ENCODE data around the gene EMC9. TPM values are rescaled to one million over a fixed set of nuclear protein-coding genes. Genes with fewer than 3 reads are reported as not detected.
A peak's percentile ranks its signal among the peaks of the same experiment; 100 is the strongest.
"Not testable (repeated sequence)": the region's sequence is repeated elsewhere in the genome, so short reads cannot be mapped to it uniquely, and the experiment has no call there.

Gene EMC9
- polyA plus RNA-seq, 2 of the 4 experiments (the other 2 are of a cell fraction), result 21.5 to 48.5 TPM

GRCh38 chr14:24108336-24108874 lies 33.0 kb downstream of the EMC9 start:
- Histone ChIP-seq H3K9me3 (no peaks in the 10 kb centered on the region), H3K4me1 (peaks cover 9% of the 10 kb centered on the region; the same call in 1 of the 3 replicates), H3K4me2 (peak overlapping the region; percentile 2; the same call in 1 of the 3 replicates), H3K4me3 (no peak overlapping the region), H3K27ac (no peak overlapping the region)
- no peak for TF ChIP-seq SREBF2 (IDR thresholded peaks at IDR 0.05)
- no peak for TF ChIP-seq E2F6 (IDR thresholded peaks at IDR 0.05; ENCODE audit: borderline replicate concordance, low read depth)
- no peak for TF ChIP-seq POLR2AphosphoS2 (conservative IDR thresholded peaks at IDR 0.05; ENCODE audit: low read length)
- TF ChIP-seq HOXA7 (CRISPR knock-in tag; IDR thresholded peaks at IDR 0.05), result no peak
- no peak for TF ChIP-seq HDAC2 (IDR thresholded peaks at IDR 0.05)
- CTCF ChIA-PET, result interaction anchor here (0.6 to 13.3 kb wide), 40 partner anchors 10 to 381 kb away, joined by 3 to 244 read pairs (median 5); partner anchors contain the start of genes CIDEB, EMC9, IRF9 and PCK2
- WGBS (ENCODE audit: missing lambda C conversion rate), result 17% methylated on average over 5 of the region's 5 CpGs
- peak in 1 of 2 experiments; percentile 56; a peak in 4 of 6 replicates for ATAC-seq
- FAIRE-seq, result no peak
- POLR2A ChIA-PET, result interaction anchor here (0.6 to 6.1 kb wide), 7 partner anchors 8 to 50 kb away, joined by 3 to 38 read pairs (median 7); partner anchors contain the start of genes EMC9, PCK2 and PSME1
- no peak for DNase-seq (ENCODE audit: low read depth in 1 of 2, low spot score in 1 of 2)

- WGBS (ENCODE audit: missing lambda C conversion rate), result 77% methylated on average over 4 of the region's 4 CpGs
- TF ChIP-seq MAZ (IDR thresholded peaks at IDR 0.05; ENCODE audit: borderline replicate concordance, low read depth, low read length) (no peak), EHMT2 (IDR thresholded peaks at IDR 0.05; ENCODE audit: low read depth) (no peak), ELK1 (IDR thresholded peaks at IDR 0.05; ENCODE audit: low read depth, low read length) (no peak), MAFK (IDR thresholded peaks at IDR 0.05; ENCODE audit: partially characterized antibody) (peak; percentile 92), FOSL2 (IDR thresholded peaks at IDR 0.05) (no peak), FOSL2 (CRISPR knock-in tag; IDR thresholded peaks at IDR 0.05) (no peak)
- ATAC-seq, result no peak
- Histone ChIP-seq H3K4me3 (no peak overlapping the region), H3K4me2 (no peak overlapping the region), H3K4me1 (peaks cover 6% of the 10 kb centered on the region; the same call in 1 of the 3 replicates), H3K9me3 (no peaks in the 10 kb centered on the region), H3K27ac (no peak overlapping the region)
- DNase-seq (ENCODE audit: low read depth in 1 of 2, low spot score in 1 of 2), result no peak
- FAIRE-seq, result no peak
- ChIA-PET CTCF (interaction anchor here (1.5 to 13.3 kb wide), 8 partner anchors 11 to 92 kb away, joined by 3 to 244 read pairs (median 24); partner anchors contain the start of genes IRF9, PCK2, PSME2 and RNF31), POLR2A (interaction anchor here (1.1 to 6.1 kb wide), 3 partner anchors 8 to 29 kb away, joined by 3 to 38 read pairs (median 26); partner anchors contain the start of genes DCAF11, NRL, PCK2 and PSME1)
Measured at GRCh38 chr14:24106672-24107271, 34.6 kb downstream of the EMC9 start.

GRCh38 chr14:24105609-24106239 lies 35.7 kb downstream of the EMC9 start:
- FAIRE-seq; ATAC-seq; H3K4me3 ChIP-seq; H3K4me2 ChIP-seq; H3K27ac ChIP-seq; H3K4me1 ChIP-seq; H3K9me3 ChIP-seq; DNase-seq (ENCODE audit: low read depth in 1 of 2, low spot score in 1 of 2): not testable (repeated sequence)
- ChIA-PET CTCF (interaction anchor here (0.6 to 13.3 kb wide), 8 partner anchors 10 to 91 kb away, joined by 3 to 244 read pairs (median 6); partner anchors contain the start of genes IRF9 and PCK2), POLR2A (interaction anchor here (5.6 to 6.1 kb wide), 2 partner anchors 9 to 12 kb away, joined by 26 to 38 read pairs; partner anchors contain the start of genes DCAF11, NRL and PCK2)
- WGBS (ENCODE audit: missing lambda C conversion rate), result 89% methylated on average over 8 of the region's 8 CpGs

GRCh38 chr14:24103451-24103850 lies 37.9 kb downstream of the EMC9 start:
- no peaks in the 10 kb centered on the region for H3K9me3 ChIP-seq
- ATAC-seq (no peak), FAIRE-seq (no peak), DNase-seq (ENCODE audit: low read depth in 1 of 2, low spot score in 1 of 2) (no peak)
- 90% methylated on average over 13 of the region's 13 CpGs for WGBS (ENCODE audit: missing lambda C conversion rate)
- TF ChIP-seq HMGXB4 (CRISPR knock-in tag; IDR thresholded peaks at IDR 0.05; ENCODE audit: borderline replicate concordance), result no peak
- POLR2A ChIA-PET, result interaction anchor here (1.8 to 5.6 kb wide), 2 partner anchors 9 to 11 kb away, joined by 7 to 26 read pairs; partner anchors contain the start of genes DCAF11, NRL and PCK2
- CTCF ChIA-PET, result interaction anchor here (1.2 to 13.3 kb wide), 7 partner anchors 8 to 57 kb away, joined by 3 to 244 read pairs (median 5); partner anchors contain the start of genes DCAF11, IRF9, NRL and PCK2
- no peak overlapping the region for H3K27ac ChIP-seq
- peaks cover under 1% of the 10 kb centered on the region; the same call in 1 of the 3 replicates for H3K4me1 ChIP-seq
- H3K4me3 ChIP-seq, result no peak overlapping the region
- no peak overlapping the region for H3K4me2 ChIP-seq

All from A549 (cell line).